Memory B cell (primary cell): ENCODE measurements around the gene ARID3B.
"Not testable (repeated sequence)": the region's sequence is repeated elsewhere in the genome, so short reads cannot be mapped to it uniquely, and the experiment has no call there.

ENCODE experiments used
- ATAC-seq: fragments of 150-1000 bp; cut with Tn5 transposase; 2 replicates; pipeline ENCODE4 v1.10.0; 2021; ENCODE audit warnings: low read depth, mild to moderate bottlenecking, moderate library complexity
- DNase-seq, 2 donors: peaks; one replicate each; pipeline ENCODE4 v3.0.0; 2022; ENCODE audit warnings: low spot score in 2 of 2
- H3K27ac Mint-ChIP-seq: one replicate; pipeline ENCODE4 v1.8.0; 2022; ENCODE audit warnings: mild to moderate bottlenecking, moderate library complexity, mixed read lengths
- H3K27me3 Mint-ChIP-seq: one replicate; pipeline ENCODE4 v1.8.0; 2022; ENCODE audit warnings: mixed read lengths
- H3K36me3 Mint-ChIP-seq: one replicate; pipeline ENCODE4 v1.8.0; 2022; ENCODE audit warnings: mild to moderate bottlenecking, mixed read lengths
- H3K4me1 Mint-ChIP-seq: one replicate; pipeline ENCODE4 v1.8.0; 2022; ENCODE audit warnings: mixed read lengths
- H3K4me3 Mint-ChIP-seq: one replicate; pipeline ENCODE4 v1.8.0; 2022; ENCODE audit warnings: mild to moderate bottlenecking, moderate library complexity, mixed read lengths
- H3K9me3 Mint-ChIP-seq: one replicate; pipeline ENCODE4 v1.8.0; 2022; ENCODE audit warnings: mixed read lengths

The ARID3B gene

DNA sequence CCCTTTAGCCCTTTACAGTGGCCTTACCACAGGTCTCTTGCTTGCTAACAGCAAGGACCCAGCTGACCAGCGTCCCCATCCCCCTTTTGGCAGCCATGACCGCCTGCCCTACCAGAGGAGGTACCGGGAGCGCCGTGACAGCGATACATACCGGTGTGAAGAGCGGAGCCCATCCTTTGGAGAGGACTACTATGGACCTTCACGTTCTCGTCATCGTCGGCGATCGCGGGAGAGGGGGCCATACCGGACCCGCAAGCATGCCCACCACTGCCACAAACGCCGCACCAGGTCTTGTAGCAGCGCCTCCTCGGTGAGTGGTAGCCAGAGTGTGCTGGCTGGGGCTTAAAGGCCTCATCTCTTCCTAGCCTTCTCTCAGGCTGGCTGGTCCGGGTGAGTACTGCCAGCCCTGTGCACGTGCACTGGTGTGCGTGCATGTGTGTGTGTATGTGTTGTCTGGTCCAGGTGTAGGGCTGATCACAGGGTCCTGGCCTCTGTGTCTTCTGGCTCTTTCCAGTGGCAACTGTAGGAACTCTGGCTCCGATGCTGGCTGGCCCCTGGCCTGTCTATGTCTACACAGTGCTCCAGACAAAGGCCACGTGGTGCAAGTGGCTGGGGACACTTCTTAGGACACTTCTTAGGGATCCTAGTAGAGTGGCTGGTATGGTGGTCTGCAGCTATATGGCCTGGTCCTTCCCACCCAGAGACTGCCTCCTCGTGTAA, 79.1 kb downstream of the ARID3B start:
- ATAC-seq: no peak
- DNase-seq: no peak
- Mint-ChIP-seq H3K27ac (no peak overlapping the region), H3K36me3 (peaks cover 24% of the 10 kb centered on the region), H3K27me3 (no peaks in the 10 kb centered on the region), H3K4me1 (peaks cover 37% of the 10 kb centered on the region), H3K9me3 (no peaks in the 10 kb centered on the region), H3K4me3 (no peak overlapping the region)

DNA sequence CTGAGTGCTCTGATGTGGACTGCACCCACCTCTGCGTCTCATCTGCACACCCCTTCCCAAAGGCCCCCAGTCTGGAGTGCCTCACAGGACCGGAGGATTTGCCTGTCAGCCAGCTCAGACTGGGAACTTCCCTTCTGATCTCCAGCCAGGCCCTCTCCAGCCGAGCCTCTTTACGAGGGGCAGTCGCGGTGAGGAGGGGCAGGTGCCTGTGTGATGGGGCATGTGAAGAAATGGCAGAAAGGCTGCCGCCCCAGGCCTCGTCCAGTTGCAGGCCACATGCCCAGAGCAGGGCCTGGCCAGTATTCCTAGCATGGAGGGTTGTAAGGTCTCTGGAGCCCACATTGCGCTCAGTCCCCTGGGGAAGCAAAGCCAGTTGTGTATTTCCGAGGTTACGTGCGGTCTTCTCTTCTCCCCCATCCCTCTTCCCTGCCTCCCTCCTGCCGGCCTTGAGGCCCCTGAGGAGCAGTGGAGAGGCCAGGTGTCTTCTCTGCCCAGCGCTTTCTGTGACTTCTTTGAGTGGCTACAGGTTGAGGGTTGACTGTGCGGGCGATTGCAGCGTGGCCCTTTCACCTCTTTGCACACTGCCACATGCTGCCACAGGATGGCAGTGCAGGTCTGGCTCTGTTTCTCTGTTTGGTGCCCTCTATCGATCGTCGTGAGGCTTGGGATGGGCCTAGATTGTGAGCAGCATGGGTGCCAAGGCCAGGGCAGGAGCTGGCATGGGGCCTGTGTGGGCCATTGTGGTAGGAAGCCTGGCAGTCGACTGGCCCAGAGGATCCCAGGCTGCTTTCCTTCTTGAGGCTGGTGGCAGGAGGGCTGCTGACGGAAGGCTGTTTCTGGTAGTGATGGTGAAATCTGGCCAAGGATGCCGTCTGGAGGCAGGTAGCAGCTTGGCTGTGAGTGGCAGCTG, 79.9 kb downstream of the ARID3B start:
- DNase-seq (peak; percentile 75 to 78), ATAC-seq (peak; percentile 92)
- Mint-ChIP-seq H3K36me3 (peaks cover 27% of the 10 kb centered on the region), H3K27ac (peak overlapping the region; percentile 78), H3K4me1 (peaks cover 41% of the 10 kb centered on the region), H3K4me3 (peak overlapping the region; percentile 24), H3K27me3 (no peaks in the 10 kb centered on the region), H3K9me3 (no peaks in the 10 kb centered on the region)

DNA sequence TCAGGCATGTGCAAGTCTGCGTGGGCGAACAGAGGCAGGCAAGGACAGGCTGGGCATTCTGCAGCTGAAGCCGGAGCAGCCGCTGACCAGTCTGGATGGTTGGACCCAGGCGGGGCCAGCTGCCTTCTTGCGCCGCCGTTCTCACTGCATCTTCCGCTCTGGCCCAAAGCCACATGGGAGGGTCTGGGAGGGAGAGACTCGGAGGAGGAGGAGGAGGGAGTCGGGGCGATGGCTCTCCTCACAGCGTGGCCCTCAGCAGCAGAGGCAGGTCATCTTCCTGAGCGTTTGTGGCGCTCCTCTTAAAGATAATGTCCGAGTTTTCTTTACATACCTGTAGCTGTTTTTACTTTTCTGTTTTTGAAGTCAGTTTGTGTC, 80.5 kb downstream of the ARID3B start:
- no peaks in the 10 kb centered on the region for H3K27me3 Mint-ChIP-seq
- no peak for DNase-seq

DNA sequence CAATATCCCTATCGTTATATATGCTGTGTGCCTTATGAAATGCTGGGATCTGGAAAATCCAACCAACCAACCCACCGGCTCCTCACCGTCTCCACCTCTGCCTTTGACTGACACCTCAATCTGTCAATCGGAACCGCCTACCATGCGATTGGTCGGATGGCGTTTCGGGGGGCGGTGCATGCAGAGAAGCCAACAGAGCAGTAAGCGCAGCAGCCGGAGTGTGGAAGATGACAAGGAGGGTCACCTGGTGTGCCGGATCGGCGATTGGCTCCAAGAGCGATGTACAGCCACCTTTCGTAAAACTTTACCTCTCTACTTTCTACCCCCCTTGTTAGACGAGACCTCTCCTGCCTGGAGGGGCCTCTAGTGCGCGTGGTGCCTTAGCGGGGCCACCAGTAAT, 80.9 kb downstream of the ARID3B start:
- H3K36me3 Mint-ChIP-seq: peaks cover 28% of the 10 kb centered on the region
- ATAC-seq: no peak

More for the DNA sequence above, 80.5 kb downstream of the ARID3B start:
- H3K27ac Mint-ChIP-seq: peak overlapping the region; percentile 78
- peaks cover 42% of the 10 kb centered on the region for H3K4me1 Mint-ChIP-seq
- peaks cover 28% of the 10 kb centered on the region for H3K36me3 Mint-ChIP-seq
- ATAC-seq: no peak
- no peak overlapping the region for H3K4me3 Mint-ChIP-seq
- no peaks in the 10 kb centered on the region for H3K9me3 Mint-ChIP-seq

DNA sequence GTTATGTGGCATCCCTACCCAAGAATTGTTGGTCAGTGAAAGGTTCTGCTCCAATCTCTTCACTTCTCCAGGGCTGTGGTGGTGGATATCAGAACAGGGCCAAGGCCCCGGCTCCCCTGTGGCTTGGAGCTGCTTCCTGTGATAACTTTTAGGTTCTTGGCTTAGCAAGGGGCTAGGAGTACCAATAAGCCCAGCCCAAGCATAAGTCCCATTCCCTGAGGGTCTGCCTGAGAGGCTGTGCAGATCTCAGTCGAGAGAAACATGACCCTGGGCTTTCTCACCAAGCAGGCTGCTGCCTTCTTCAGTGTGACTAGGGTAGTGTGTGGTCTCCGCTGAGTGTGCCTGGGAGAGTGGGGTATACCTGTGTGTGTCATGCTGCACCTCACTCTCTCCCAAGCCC, 81.7 kb downstream of the ARID3B start:
- peaks cover 31% of the 10 kb centered on the region for H3K36me3 Mint-ChIP-seq
- peaks cover 41% of the 10 kb centered on the region for H3K4me1 Mint-ChIP-seq
- ATAC-seq (no peak), DNase-seq (no peak)
- no peak overlapping the region for H3K4me3 Mint-ChIP-seq
- H3K27ac Mint-ChIP-seq: peak overlapping the region; percentile 24
- H3K27me3 Mint-ChIP-seq: no peaks in the 10 kb centered on the region
- H3K9me3 Mint-ChIP-seq: no peaks in the 10 kb centered on the region

More for the DNA sequence above, 80.9 kb downstream of the ARID3B start:
- Mint-ChIP-seq H3K27me3 (no peaks in the 10 kb centered on the region), H3K4me1 (peaks cover 43% of the 10 kb centered on the region), H3K9me3 (no peaks in the 10 kb centered on the region), H3K4me3 (no peak overlapping the region), H3K27ac (no peak overlapping the region)
- DNase-seq: no peak

DNA sequence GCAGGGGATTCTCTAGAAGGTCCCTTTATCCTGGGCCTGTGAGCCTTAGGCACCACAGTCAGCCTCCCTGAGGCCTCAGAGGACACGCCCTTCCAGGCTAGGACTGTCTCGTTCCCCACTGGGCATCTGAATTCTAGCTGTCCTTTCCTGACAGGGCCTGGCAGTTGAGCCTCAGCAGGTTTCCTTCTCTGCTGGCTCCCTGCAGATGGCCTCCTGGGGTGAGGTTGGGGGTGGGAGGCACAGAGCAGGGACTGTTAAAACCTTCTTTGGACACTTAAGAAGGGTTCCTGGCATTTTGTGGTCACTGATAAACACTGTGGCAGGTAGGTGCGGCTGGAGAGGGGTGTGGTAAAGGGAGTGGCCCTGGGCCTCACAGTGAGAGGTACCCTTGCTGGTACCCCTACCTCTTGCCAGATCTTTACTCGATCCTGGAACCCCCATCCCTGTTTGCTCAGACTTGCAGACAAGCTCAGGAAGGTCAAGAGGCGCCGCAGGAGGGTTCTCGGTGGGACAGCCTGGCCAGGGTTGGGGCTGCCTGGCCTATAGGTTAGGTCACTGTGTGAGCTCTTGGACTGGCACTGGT, 83.1 kb downstream of the ARID3B start:
- Mint-ChIP-seq H3K27ac (peak overlapping the region; percentile 38), H3K27me3 (no peaks in the 10 kb centered on the region), H3K4me3 (no peak overlapping the region), H3K4me1 (peaks cover 44% of the 10 kb centered on the region), H3K36me3 (peaks cover 36% of the 10 kb centered on the region), H3K9me3 (no peaks in the 10 kb centered on the region)
- ATAC-seq (no peak), DNase-seq (no peak)

DNA sequence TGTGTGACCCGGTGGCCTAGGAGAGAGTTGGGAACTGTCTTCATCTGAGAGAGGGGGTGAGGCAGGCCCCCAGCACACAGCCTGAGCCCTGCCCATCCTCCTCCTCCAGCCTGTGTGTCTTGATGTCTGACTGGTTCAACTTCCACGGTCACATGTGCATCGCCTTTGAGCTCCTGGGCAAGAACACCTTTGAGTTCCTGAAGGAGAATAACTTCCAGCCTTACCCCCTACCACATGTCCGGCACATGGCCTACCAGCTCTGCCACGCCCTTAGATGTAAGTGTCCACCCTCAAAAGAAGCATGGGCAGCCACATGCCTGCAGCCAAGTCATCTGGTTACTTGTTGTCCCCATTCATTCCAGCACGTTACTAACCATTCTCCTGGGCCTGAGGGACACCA, 84.7 kb downstream of the ARID3B start:
- Mint-ChIP-seq H3K4me3 (no peak overlapping the region), H3K4me1 (peaks cover 38% of the 10 kb centered on the region), H3K27me3 (no peaks in the 10 kb centered on the region), H3K27ac (peak overlapping the region; percentile 63), H3K9me3 (no peaks in the 10 kb centered on the region), H3K36me3 (peaks cover 32% of the 10 kb centered on the region)
- DNase-seq: no peak
- ATAC-seq: no peak

DNA sequence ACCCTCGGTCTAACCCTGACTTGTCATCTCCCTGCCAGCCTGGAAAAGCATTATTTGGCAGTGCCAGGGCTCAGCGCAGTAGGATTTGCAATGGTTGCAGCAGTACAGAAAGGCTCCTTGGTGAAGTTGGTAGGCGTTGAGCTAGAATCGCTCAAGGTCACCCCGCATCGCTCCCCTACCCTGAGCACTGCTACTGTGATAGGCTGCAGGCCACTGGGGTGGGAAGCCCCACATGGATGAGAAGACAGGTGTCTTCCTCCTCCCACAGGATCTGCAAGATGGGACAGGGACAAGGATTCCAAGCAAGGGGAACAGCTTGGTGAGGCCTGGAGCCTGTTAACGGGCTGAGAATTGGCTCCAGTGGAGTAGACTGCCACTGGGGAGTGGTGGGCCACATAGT, 85.3 kb downstream of the ARID3B start:
- no peaks in the 10 kb centered on the region for H3K9me3 Mint-ChIP-seq
- no peak overlapping the region for H3K4me3 Mint-ChIP-seq
- DNase-seq (no peak), ATAC-seq (no peak)
- peaks cover 28% of the 10 kb centered on the region for H3K36me3 Mint-ChIP-seq
- peak overlapping the region; percentile 63 for H3K27ac Mint-ChIP-seq
- peaks cover 38% of the 10 kb centered on the region for H3K4me1 Mint-ChIP-seq
- H3K27me3 Mint-ChIP-seq: no peaks in the 10 kb centered on the region

DNA sequence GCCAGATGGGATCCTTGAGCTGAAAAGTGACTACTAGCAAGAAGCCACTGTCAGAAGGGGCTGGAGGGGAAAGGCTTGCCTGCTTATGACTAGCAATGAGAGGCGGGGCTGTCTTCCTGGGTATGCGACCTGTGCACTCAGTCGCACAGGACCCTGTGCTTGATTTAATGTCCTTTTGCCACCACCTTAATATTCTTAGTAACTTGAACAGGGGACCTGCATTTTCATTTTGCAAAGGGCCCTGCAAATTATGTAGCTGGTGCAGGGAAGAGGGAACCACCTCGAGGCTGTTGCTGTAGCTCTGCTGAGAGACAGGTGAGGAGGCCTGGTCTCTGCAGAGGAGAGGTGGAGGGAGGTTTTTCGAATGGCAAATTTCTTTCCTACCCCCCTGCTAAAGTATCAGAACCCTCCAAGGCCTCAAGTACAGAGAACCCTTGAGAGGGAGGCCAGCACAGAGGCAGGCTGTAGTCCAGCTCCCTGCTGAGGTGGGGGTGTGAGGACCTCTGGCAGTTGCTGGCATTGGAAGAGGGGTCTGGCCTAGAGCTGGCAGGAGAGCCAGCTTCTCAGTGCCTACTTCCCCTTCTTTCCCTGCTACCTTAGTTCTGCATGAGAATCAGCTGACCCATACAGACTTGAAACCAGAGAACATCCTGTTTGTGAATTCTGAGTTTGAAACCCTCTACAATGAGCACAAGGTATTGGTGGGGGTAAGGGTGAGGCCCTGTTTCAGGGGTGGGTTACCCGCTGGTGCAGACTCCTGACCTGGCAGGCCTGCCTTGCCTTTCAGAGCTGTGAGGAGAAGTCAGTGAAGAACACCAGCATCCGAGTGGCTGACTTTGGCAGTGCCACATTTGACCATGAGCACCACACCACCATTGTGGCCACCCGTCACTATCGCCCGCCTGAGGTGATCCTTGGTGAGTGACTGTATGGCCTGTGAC, 86.0 kb downstream of the ARID3B start:
- Mint-ChIP-seq H3K4me3 (peak overlapping the region; percentile 72), H3K27me3 (no peaks in the 10 kb centered on the region), H3K27ac (peak overlapping the region; percentile 63), H3K9me3 (no peaks in the 10 kb centered on the region), H3K36me3 (peaks cover 25% of the 10 kb centered on the region), H3K4me1 (peaks cover 38% of the 10 kb centered on the region)
- ATAC-seq (peak; percentile 78), DNase-seq (peak; percentile 38 to 52)

DNA sequence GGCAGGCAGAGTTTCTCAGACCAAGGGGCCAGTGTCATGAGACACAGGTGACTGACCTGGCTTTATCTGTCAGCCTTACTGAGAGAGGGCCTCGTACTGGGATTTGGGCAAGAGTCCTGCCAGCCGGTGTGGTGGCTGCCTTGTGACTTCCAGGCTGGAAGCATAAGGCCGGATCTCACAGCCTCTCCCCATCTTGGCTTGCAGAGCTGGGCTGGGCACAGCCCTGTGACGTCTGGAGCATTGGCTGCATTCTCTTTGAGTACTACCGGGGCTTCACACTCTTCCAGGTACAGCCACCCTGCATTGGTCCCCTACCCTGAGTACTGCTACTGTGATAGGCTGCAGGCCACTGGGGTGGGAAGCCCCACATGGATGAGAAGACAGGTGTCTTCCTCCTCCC, 86.7 kb downstream of the ARID3B start:
- peaks cover 21% of the 10 kb centered on the region for H3K36me3 Mint-ChIP-seq
- H3K4me1 Mint-ChIP-seq: peaks cover 41% of the 10 kb centered on the region
- H3K4me3 Mint-ChIP-seq: peak overlapping the region; percentile 17
- DNase-seq: no peak
- no peak for ATAC-seq
- H3K9me3 Mint-ChIP-seq: no peaks in the 10 kb centered on the region
- no peaks in the 10 kb centered on the region for H3K27me3 Mint-ChIP-seq
- peak overlapping the region; percentile 81 for H3K27ac Mint-ChIP-seq

DNA sequence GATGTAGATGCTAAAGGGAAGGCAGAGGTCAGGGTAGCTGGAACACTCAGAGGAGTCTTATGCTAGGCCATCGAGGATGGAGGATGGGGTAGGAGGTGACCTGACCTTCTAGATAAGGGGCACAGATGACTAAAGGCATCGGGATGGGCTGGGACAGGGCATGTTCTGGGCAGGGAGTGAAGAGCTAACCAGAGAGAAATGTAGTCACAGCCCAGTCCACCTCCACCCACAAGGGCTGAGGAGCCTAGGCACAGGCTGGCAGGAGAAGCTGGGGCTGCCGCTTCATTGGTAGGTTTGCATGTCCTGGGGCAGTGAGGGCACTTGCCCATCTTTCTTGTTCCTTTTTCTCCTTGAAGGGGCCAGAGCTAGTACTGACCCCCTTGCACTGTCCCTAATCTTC, 87.2 kb downstream of the ARID3B start:
- Mint-ChIP-seq H3K27ac (peak overlapping the region; percentile 81), H3K36me3 (peaks cover 21% of the 10 kb centered on the region), H3K4me3 (peak overlapping the region; percentile 17), H3K27me3 (no peaks in the 10 kb centered on the region), H3K9me3 (no peaks in the 10 kb centered on the region), H3K4me1 (peaks cover 41% of the 10 kb centered on the region)
- ATAC-seq: no peak
- no peak for DNase-seq

DNA sequence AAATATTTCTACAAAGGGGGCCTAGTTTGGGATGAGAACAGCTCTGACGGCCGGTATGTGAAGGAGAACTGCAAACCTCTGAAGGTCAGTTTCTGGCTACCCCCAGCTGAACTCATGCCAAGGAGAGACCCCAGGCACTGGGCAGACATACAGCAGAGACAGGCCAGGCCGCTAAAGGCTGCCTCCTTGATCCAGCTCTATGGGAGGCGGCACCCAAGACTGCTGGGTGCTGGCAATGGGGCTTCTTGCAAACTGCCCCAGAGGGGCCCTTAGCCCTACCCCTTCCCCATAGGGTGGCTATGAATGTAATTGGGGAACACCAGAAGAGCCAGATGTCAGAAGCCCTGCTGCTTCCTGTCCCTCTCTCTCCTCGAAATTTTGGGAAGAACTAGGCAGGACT, 87.9 kb downstream of the ARID3B start:
- Mint-ChIP-seq H3K36me3 (peaks cover 20% of the 10 kb centered on the region), H3K4me3 (no peak overlapping the region), H3K4me1 (peaks cover 41% of the 10 kb centered on the region), H3K27ac (peak overlapping the region; percentile 17), H3K27me3 (no peaks in the 10 kb centered on the region), H3K9me3 (no peaks in the 10 kb centered on the region)
- ATAC-seq (no peak), DNase-seq (no peak)

DNA sequence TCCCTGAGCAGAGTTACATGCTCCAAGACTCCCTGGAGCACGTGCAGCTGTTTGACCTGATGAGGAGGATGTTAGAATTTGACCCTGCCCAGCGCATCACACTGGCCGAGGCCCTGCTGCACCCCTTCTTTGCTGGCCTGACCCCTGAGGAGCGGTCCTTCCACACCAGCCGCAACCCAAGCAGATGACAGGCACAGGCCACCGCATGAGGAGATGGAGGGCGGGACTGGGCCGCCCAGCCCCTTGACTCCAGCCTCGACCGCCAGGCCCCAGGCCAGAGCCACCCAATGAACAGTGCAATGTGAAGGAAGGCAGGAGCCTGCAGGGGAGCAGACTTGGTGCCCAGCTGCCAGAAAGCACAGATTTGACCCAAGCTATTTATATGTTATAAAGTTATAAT, 88.7 kb downstream of the ARID3B start:
- ATAC-seq, H3K4me3 Mint-ChIP-seq, H3K27me3 Mint-ChIP-seq, DNase-seq, H3K9me3 Mint-ChIP-seq: not testable (repeated sequence)
- Mint-ChIP-seq H3K36me3 (peaks cover 25% of the 10 kb centered on the region), H3K4me1 (peaks cover 41% of the 10 kb centered on the region), H3K27ac (peak overlapping the region; percentile 28)
